Adrenal gland (tissue), 5 donors: Measurements from ENCODE around the gene SRI.

ENCODE experiments used
- POLR2A ChIP-seq, 2 donors: fragments of 450-650 bp; IDR thresholded peaks; one replicate each; pipeline ENCODE4 v1.6.1; 2017; ENCODE audit warnings: antibody characterized with exemption in 2 of 2, mild to moderate bottlenecking in 2 of 2, moderate library complexity in 1 of 2
- TF ChIP-seq, protein P1 (sequence below), 6 experiments: fragments of 450-650 bp in 4 of 6; fragments of 200-600 bp in 2 of 6; sonication (generic) in 1 of 6; IDR thresholded peaks; 1 replicate in 5 of 6; 2 replicates in 1 of 6; pipeline versions ENCODE4 v1.5.1 to v1.8.0; 2016 to 2021; ENCODE audit warnings: antibody characterized with exemption in 6 of 6, mild to moderate bottlenecking in 2 of 6, moderate library complexity in 1 of 6
- donor health status: DM: no; HTN: no; CAD: no.

DNA sequence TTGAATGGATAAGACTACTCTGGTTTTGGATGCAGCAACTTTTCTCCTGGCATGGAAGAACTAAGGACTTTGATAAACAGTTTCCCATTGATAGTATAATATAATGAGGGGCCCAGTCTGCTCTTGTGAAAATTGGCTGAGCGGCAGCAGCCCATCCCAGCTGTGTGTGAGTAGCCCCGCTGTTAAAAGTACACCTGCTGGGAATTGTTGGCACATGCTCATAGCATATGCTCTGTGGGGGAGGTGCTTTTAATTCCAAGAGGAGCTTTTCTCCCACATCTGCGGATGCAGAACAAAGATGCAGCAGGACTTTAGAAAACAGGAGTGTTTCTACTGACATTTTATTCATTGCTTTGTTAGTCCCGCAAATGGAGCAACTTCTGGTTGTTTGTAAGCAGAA is 19.0 kb downstream of the SRI start:
- TF ChIP-seq, protein P1, sequence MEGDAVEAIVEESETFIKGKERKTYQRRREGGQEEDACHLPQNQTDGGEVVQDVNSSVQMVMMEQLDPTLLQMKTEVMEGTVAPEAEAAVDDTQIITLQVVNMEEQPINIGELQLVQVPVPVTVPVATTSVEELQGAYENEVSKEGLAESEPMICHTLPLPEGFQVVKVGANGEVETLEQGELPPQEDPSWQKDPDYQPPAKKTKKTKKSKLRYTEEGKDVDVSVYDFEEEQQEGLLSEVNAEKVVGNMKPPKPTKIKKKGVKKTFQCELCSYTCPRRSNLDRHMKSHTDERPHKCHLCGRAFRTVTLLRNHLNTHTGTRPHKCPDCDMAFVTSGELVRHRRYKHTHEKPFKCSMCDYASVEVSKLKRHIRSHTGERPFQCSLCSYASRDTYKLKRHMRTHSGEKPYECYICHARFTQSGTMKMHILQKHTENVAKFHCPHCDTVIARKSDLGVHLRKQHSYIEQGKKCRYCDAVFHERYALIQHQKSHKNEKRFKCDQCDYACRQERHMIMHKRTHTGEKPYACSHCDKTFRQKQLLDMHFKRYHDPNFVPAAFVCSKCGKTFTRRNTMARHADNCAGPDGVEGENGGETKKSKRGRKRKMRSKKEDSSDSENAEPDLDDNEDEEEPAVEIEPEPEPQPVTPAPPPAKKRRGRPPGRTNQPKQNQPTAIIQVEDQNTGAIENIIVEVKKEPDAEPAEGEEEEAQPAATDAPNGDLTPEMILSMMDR (IDR thresholded peaks at IDR 0.05) = no peak
- TF ChIP-seq POLR2A (IDR thresholded peaks at IDR 0.05) = no peak
